Panc1 (cell line): ENCODE measurements around the gene TMEFF2.

Experiments used
- CTCF ChIP-seq: fragments of 450-650 bp; IDR thresholded peaks from 2 replicates; pipeline ENCODE4 v1.5.1; 2017; ENCODE audit warnings: mild to moderate bottlenecking
- POLR2AphosphoS5 ChIP-seq: IDR thresholded peaks from 2 replicates; pipeline ENCODE4 v1.6.1; 2012; ENCODE audit warnings: mild to moderate bottlenecking, low read depth, low read length, moderate library complexity
- REST ChIP-seq, 2 experiments: IDR thresholded peaks; 2 replicates each; pipeline ENCODE4 v1.6.1; 2011 to 2012; ENCODE audit warnings: low read depth in 2 of 2, control low read depth in 1 of 2, low read length in 1 of 2, mild to moderate bottlenecking in 1 of 2, moderate library complexity in 1 of 2; ENCODE audit not compliant: insufficient read depth in 1 of 2
- SIN3A ChIP-seq: IDR thresholded peaks from 2 replicates; pipeline ENCODE4 v1.6.1; 2012; ENCODE audit warnings: low read depth, mild to moderate bottlenecking, low read length, moderate library complexity, borderline replicate concordance; ENCODE audit not compliant: insufficient read depth
- TCF7L2 ChIP-seq: IDR thresholded peaks from 2 replicates; pipeline ENCODE4 v1.6.1; 2011; ENCODE audit warnings: mild to moderate bottlenecking, low read depth, low read length, inconsistent platforms

- TF ChIP-seq CTCF (no peak), POLR2AphosphoS5 (no peak), REST (IDR thresholded peaks at IDR 0.05; ENCODE audit: insufficient read depth in 1 of 2, low read depth in 2 of 2, low read length in 1 of 2) (no peak), TCF7L2 (no peak), SIN3A (no peak)
Observed at GRCh38 chr2:191981706-191982105, 213.0 kb downstream of the TMEFF2 start.
